Skin of body (tissue), 2 donors: ENCODE data around the gene C1orf174. TPM values are rescaled to one million over a fixed set of nuclear protein-coding genes. Genes with fewer than 3 reads are reported as not detected.

ENCODE experiments used
- DNase-seq: peaks from one replicate; lab custom pipeline; 2025; lab: John Stamatoyannopoulos, UW
- total RNA-seq: library from RNA; depleted of rRNA; stranded (reverse); fragments of >200 nt; gene quantifications from one replicate; pipeline ENCODE4 v1.2.3, GENCODE V29; 2014

C1orf174 gene
- total RNA-seq, 1 donor from 2014 or later, result 15.4 TPM

- DNase-seq, result no peak
Measured at GRCh38 chr1:3910049-3910731, 10.1 kb upstream of the C1orf174 start.

- no peak for DNase-seq
Measured at GRCh38 chr1:3909615-3910014, 9.5 kb upstream of the C1orf174 start.

GRCh38 chr1:3908886-3909517, 8.9 kb upstream of the C1orf174 start:
- DNase-seq, result no peak

- no peak for DNase-seq
Measured at GRCh38 chr1:3907621-3908165, 7.6 kb upstream of the C1orf174 start.

- DNase-seq, result no peak
Measured at GRCh38 chr1:3907031-3907534, 7.0 kb upstream of the C1orf174 start.

- no peak for DNase-seq
Measured at GRCh38 chr1:3906672-3907020, 6.6 kb upstream of the C1orf174 start.

GRCh38 chr1:3905953-3906671, 6.0 kb upstream of the C1orf174 start:
- DNase-seq, result no peak

- DNase-seq, result no peak
Measured at GRCh38 chr1:3905266-3905952, 5.3 kb upstream of the C1orf174 start.

- DNase-seq, result no peak
Measured at GRCh38 chr1:3904843-3905185, 4.7 kb upstream of the C1orf174 start.

GRCh38 chr1:3904006-3904842, 4.2 kb upstream of the C1orf174 start:
- no peak for DNase-seq

- no peak for DNase-seq
Measured at GRCh38 chr1:3903141-3904005, 3.3 kb upstream of the C1orf174 start.

- no peak for DNase-seq
Measured at GRCh38 chr1:3902571-3903091, 2.6 kb upstream of the C1orf174 start.

GRCh38 chr1:3902111-3902511, 2.0 kb upstream of the C1orf174 start:
- DNase-seq, result no peak

GRCh38 chr1:3900969-3901529, 977 bp upstream of the C1orf174 start:
- peak; percentile 89 for DNase-seq

- DNase-seq, result no peak
Measured at GRCh38 chr1:3899754-3900149, 320 bp downstream of the C1orf174 start.

- DNase-seq, result no peak
Measured at GRCh38 chr1:3898994-3899753, 898 bp downstream of the C1orf174 start.

GRCh38 chr1:3898475-3898735, 1.7 kb downstream of the C1orf174 start:
- DNase-seq, result no peak

GRCh38 chr1:3896396-3897000, 3.6 kb downstream of the C1orf174 start:
- DNase-seq, result no peak
